ENCODE results near the gene KBTBD8. TPM values are rescaled to one million over a fixed set of nuclear protein-coding genes. Genes with fewer than 3 reads are reported as not detected.

The KBTBD8 gene
- total RNA-seq, 3 donors from 2014 or later (not counting 1 experiment from before 2014, with no cell fraction given): 8.6 to 11.8 (median 10.8) TPM

DNA sequence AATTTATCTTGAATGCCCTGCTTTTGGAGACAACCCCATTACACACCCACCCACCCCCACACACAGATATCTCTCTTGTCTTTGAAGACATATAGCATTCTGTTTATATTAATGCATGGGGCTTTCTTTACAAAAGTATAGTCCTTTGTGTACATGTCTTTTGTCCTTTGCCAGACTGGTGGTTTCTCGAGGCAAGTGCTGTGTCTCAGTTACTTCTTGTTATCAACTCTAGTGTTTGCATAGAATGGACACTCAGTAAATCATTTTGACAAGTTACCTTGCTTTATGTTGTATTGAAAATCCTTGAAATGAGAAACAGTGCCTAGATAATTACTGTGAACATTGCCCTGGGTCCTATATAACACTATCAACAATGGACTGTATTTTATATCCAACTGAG, 33.9 kb downstream of the KBTBD8 start:
- intact Hi-C loops (cut with micrococcal nuclease): no loop called here
- Mint-ChIP-seq H3K27ac (no peak overlapping the region), H3K4me1 (peaks cover 10% of the 10 kb centered on the region in 2 donors), H3K9me3 (no peaks in the 10 kb centered on the region), H3K36me3 (no peaks in the 10 kb centered on the region), H3K4me3 (no peak overlapping the region), H3K27me3 (ENCODE audit: low read depth in 2 of 2) (peaks cover 0 to 7% of the 10 kb centered on the region in 2 donors)
- Histone ChIP-seq H3K4me1 (ENCODE audit: control insufficient read depth, insufficient read depth, low read length) (no peaks in the 10 kb centered on the region), H3K27me3 (ENCODE audit: control insufficient read depth, insufficient read depth, low read length) (no peaks in the 10 kb centered on the region), H3K9me3 (ENCODE audit: control insufficient read depth, insufficient read depth, low read length) (no peaks in the 10 kb centered on the region), H3K36me3 (ENCODE audit: control insufficient read depth, insufficient read depth, low read length) (no peaks in the 10 kb centered on the region), H3K4me3 (ENCODE audit: low read length) (no peak overlapping the region), H3K27ac (ENCODE audit: low read length) (no peak overlapping the region)
- ATAC-seq (no peak), DNase-seq (no peak)
- 89% methylated on average over 1 of the region's 1 CpG for WGBS (ENCODE audit: insufficient coverage)
- TF ChIP-seq, protein P1, sequence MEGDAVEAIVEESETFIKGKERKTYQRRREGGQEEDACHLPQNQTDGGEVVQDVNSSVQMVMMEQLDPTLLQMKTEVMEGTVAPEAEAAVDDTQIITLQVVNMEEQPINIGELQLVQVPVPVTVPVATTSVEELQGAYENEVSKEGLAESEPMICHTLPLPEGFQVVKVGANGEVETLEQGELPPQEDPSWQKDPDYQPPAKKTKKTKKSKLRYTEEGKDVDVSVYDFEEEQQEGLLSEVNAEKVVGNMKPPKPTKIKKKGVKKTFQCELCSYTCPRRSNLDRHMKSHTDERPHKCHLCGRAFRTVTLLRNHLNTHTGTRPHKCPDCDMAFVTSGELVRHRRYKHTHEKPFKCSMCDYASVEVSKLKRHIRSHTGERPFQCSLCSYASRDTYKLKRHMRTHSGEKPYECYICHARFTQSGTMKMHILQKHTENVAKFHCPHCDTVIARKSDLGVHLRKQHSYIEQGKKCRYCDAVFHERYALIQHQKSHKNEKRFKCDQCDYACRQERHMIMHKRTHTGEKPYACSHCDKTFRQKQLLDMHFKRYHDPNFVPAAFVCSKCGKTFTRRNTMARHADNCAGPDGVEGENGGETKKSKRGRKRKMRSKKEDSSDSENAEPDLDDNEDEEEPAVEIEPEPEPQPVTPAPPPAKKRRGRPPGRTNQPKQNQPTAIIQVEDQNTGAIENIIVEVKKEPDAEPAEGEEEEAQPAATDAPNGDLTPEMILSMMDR (IDR thresholded peaks at IDR 0.05): no peak

DNA sequence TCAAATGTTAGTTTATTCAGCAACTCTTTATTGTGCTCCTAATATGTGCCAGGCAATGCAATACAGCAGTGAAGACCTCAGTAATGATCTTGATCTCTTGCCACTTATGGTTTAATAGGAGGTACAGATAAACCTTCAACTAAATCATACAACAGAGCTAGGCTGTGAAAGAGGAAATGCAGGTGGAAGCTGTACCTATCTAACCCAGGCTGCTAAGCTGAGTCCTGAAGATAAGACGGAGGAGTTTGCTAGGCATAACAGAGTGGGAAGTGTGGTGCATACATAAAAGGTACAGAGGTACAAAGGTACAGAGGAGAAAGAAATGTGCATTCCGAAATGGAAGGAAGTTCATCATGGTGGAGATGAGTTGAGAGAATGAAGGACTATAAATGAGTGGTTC, 35.0 kb downstream of the KBTBD8 start:
- Mint-ChIP-seq H3K4me1 (peaks cover 7% of the 10 kb centered on the region in 2 donors), H3K27me3 (ENCODE audit: low read depth in 2 of 2) (peaks cover 0 to 7% of the 10 kb centered on the region in 2 donors), H3K36me3 (no peaks in the 10 kb centered on the region), H3K9me3 (no peaks in the 10 kb centered on the region), H3K4me3 (no peak overlapping the region), H3K27ac (no peak overlapping the region)
- WGBS (ENCODE audit: insufficient coverage): 74% methylated on average over 2 of the region's 2 CpGs
- Histone ChIP-seq H3K9me3 (ENCODE audit: control insufficient read depth, insufficient read depth, low read length) (no peaks in the 10 kb centered on the region), H3K36me3 (ENCODE audit: control insufficient read depth, insufficient read depth, low read length) (no peaks in the 10 kb centered on the region), H3K27ac (ENCODE audit: low read length) (no peak overlapping the region), H3K4me1 (ENCODE audit: control insufficient read depth, insufficient read depth, low read length) (no peaks in the 10 kb centered on the region), H3K4me3 (ENCODE audit: low read length) (no peak overlapping the region), H3K27me3 (ENCODE audit: control insufficient read depth, insufficient read depth, low read length) (no peaks in the 10 kb centered on the region)
- DNase-seq (no peak), ATAC-seq (no peak)
- TF ChIP-seq, protein P1 (IDR thresholded peaks at IDR 0.05): no peak
- intact Hi-C loops (cut with micrococcal nuclease): no loop called here

DNA sequence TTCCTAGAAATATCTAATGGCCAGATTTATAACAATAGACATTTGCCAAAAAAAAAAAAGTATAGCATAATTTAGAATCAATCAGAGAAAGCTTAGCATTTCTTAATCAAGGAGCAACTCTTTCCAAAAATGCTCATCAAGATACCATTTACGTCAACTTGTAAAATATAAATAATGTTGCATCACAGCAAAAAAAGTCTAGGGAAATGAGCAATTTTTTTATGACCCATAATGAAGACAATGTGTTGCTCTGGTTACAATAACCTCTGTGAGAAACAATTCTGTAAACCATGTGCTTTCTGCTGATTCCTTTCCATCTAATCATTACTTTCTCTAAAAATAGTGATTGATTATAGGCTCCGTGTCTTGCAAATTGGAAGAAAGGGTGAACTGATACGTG, 36.3 kb downstream of the KBTBD8 start:
- intact Hi-C loops (cut with micrococcal nuclease): no loop called here
- H3K4me1 Mint-ChIP-seq: no peaks in the 10 kb centered on the region
- Histone ChIP-seq H3K27ac (ENCODE audit: low read length) (no peak overlapping the region), H3K4me3 (ENCODE audit: low read length) (no peak overlapping the region), H3K27me3 (ENCODE audit: control insufficient read depth, insufficient read depth, low read length) (no peaks in the 10 kb centered on the region), H3K36me3 (ENCODE audit: control insufficient read depth, insufficient read depth, low read length) (no peaks in the 10 kb centered on the region), H3K9me3 (ENCODE audit: control insufficient read depth, insufficient read depth, low read length) (no peaks in the 10 kb centered on the region), H3K4me1 (ENCODE audit: control insufficient read depth, insufficient read depth, low read length) (no peaks in the 10 kb centered on the region)
- no peak overlapping the region for H3K27ac Mint-ChIP-seq
- no peaks in the 10 kb centered on the region for H3K36me3 Mint-ChIP-seq
- TF ChIP-seq, protein P1 (IDR thresholded peaks at IDR 0.05): no peak
- WGBS (ENCODE audit: insufficient coverage): 95% methylated on average over 2 of the region's 3 CpGs
- no peaks in the 10 kb centered on the region for H3K9me3 Mint-ChIP-seq
- peaks cover 0 to 7% of the 10 kb centered on the region in 2 donors for H3K27me3 Mint-ChIP-seq (ENCODE audit: low read depth in 2 of 2)
- no peak for DNase-seq
- ATAC-seq: no peak
- no peak overlapping the region for H3K4me3 Mint-ChIP-seq

DNA sequence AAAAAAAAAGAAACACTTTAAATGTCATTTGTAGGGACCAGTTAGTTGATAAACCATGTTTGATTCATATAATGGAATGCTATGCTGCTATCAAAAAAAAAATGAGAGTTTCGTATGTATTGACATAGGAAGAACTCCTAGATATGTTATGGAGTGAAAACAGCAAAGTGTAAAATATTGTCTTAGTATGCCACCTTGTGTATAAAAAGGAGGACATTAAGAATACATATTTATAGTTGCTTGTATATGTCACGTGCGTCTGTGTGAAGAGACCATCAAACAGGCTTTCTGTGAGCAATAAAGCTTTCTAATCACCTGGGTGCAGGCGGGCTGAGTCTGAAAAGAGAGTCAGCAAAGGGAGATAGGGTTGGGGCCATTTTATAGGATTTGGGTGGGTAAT, 39.5 kb downstream of the KBTBD8 start:
- Mint-ChIP-seq H3K36me3 (no peaks in the 10 kb centered on the region), H3K9me3 (no peaks in the 10 kb centered on the region), H3K4me3 (no peak overlapping the region), H3K27me3 (ENCODE audit: low read depth in 2 of 2) (peaks cover 0 to 4% of the 10 kb centered on the region in 2 donors), H3K4me1 (no peaks in the 10 kb centered on the region), H3K27ac (no peak overlapping the region)
- Histone ChIP-seq H3K36me3 (ENCODE audit: control insufficient read depth, insufficient read depth, low read length) (no peaks in the 10 kb centered on the region), H3K27ac (ENCODE audit: low read length) (no peak overlapping the region), H3K4me3 (ENCODE audit: low read length) (no peak overlapping the region), H3K27me3 (ENCODE audit: control insufficient read depth, insufficient read depth, low read length) (no peaks in the 10 kb centered on the region), H3K9me3 (ENCODE audit: control insufficient read depth, insufficient read depth, low read length) (peaks cover 6% of the 10 kb centered on the region), H3K4me1 (ENCODE audit: control insufficient read depth, insufficient read depth, low read length) (no peaks in the 10 kb centered on the region)
- ATAC-seq: no peak
- intact Hi-C loops (cut with micrococcal nuclease): no loop called here
- 81% methylated on average over 4 of the region's 4 CpGs for WGBS (ENCODE audit: insufficient coverage)
- TF ChIP-seq, protein P1 (IDR thresholded peaks at IDR 0.05): no peak
- DNase-seq: no peak
